HG03571 (cell line): ENCODE data around the gene CCDC30.

Source experiments
- ATAC-seq: cut with Tn5 transposase; IDR thresholded peaks from one replicate; pipeline ENCODE4 v1.9.1; 2021; ENCODE audit not compliant: unreplicated experiment

Gene CCDC30

DNA sequence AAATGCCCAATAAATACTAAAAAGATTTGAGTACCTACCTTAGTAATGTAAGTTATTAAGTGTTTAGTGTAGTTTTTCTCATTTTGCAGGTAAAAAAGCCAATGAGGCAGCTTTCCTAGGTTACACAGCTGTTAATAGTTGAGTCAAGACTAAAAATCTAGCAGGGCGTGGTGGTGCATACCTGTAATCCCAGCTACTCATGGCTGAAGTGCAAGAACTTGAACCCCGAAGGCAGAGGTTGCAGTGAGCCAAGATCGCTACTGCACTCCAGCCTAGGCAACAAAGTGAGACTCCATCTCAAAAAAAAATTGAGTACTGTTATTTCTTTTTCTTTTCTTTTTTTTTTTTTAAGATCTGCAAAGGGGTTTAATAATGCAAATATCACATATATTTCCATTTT, 226.8 kb downstream of the CCDC30 start:
- ATAC-seq = no peak

DNA sequence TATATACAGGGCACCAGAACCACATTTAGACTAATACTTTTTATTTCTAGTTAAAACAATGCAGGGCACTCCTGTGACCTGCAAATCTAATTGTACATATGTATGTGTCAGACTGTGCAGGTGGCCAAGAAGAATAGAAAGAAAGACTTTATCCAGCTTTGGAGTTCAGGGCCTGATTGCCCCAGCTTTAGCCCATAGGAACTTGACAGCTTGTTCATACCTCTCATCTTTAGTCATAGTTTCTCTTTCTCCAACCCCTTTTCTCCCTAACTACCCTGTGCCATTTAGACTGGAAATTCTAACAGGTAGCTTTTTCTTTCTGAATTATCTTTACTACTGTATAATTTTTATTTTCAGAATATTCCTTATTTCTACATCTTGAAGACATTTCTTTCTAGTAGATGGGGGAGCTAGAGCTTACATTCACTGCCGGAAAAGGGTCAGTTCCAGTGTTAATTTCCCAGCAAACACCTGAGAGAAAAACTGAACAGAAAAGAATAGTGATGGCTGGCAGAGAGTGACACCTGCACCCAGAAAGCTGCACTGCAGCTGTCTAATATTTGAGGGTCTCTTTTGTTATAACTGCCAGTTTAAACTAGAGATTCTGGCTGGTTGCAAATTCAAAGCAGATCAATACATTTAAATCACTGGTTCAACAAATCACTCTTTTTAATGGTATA, 227.5 kb downstream of the CCDC30 start:
- ATAC-seq = no peak

DNA sequence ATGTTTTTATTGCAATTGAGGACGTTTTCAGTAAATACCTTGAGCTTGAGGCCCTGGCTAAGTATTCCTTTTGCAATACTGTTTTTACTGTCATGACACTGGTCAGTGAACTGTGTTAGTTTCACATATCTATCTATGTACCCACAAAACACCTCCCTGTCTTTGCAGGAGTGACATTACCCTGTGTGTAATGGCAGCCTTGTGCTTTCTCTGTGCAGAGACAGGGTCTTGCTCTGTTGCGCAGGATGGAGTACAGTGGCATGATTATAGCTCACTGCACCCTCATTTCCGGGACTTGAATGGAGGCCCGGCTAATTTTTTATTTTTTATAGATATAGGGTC, 228.0 kb downstream of the CCDC30 start:
- ATAC-seq = no peak

DNA sequence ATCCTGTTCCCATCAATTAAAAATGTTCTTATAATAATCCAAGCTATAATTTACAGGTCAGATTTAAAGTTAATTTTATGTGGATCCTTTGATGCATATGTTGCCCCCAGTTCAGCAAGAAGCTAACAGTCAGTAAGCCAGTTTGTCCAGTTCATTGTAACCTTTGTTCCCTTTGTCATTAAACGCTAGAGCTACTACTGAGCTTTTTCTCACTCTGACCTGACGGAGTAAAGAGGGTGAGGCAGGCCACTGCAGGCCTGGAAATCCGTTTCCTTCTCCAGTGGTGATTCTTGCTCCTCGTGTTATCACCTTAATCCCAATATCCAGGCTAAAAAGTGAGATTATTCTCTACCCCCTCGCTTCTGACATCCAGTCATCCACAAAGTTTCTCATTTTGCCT, 229.4 kb downstream of the CCDC30 start:
- no peak for ATAC-seq

DNA sequence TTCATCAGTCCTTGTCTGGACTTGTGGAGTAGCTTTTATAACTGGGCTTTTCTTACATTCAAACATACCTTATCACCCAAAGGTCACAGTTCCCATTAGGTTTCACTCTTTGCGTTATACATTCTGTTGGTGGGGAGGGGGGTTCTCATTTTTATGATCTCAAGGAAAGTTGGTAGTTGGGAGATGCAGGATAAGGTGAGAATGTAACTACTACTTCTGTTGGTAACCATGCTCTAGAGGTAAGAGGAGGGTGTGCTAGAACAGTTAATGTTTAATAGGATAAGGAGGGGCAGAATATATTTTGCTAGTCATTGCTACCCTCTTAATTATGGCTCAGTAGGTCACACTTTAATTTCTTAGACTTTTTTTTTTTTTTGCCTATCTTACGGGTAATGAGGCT, 229.8 kb downstream of the CCDC30 start:
- no peak for ATAC-seq

DNA sequence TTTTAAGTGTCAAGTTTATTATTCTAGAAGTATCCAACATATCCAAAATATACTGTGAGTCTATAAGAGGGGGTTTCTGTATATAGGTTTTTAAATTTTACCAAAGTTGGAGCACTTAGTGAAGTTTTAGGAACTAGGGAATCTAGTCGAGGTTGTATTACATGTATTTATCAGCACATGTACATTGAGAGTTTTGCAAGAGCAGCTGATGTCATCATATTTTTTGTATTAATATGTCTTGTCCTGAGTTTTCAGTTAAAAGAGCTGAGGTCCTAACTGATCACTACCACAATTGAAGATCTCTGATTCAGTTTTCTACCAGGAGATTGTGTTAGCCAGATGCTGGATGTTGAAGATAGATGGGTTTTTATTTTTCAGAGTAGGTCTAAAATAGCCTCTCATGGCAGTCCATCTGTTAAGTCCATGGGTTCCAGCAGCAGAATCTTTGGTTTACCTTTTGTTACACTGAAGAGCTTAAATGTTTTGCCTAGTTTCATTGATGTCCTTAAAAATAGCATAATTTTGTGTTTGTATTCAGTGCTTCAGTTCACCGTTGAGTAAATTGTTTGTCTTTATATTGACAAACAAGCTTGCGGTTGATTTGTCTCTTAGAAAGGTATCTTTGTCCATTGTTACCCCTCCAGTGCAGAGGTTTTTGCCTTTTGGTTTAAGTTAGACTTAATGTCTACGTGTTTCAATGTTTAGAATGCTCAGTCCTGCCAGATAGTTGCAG, 235.2 kb downstream of the CCDC30 start:
- no peak for ATAC-seq

DNA sequence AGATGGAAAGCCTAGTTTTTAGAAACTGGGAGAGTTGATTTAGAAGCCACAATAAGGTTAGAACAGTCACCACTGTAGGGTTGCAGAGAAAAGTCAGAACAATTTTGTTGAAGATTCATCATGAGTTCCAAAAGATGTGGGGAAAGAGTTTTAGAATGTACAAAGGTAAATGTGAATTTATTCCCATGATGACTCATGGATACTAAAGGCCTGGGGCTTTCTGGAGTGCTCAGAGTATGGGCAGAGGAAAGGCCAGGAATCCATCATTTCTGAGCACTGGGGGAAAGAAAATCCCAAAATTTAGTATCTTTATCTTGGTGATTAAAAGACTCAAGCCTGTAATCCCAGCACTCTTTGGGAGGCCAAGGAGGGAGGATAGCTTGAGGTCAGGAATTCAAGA, 236.9 kb downstream of the CCDC30 start:
- ATAC-seq = no peak

DNA sequence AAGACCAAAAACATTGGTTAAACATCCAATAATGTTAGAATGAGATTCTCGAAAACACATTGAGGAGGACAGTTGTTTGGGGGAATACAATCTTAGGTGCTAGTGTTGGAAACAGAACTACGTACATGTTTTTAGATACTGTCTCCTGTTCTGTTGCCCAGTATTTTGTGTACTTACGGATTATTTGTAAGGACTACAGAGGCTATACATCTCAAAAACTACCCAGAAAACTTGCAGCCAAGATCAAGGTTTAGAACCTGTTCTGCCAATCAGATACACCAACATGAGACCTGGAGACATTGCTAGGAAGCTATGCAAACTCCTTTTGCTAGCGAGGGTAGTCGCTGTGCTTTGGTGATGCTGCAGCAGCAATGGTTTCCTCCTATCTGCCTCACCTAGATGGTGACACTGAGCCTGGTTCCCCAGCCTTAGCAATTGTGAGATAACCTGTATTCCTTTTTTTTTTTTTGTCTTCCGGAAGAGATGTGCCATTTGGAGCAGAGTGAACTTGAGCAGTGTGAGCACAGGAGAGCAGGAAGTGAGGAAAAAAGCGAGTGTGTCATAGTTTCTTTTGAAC, 240.9 kb downstream of the CCDC30 start:
- no peak for ATAC-seq
